H7 (cell line): ENCODE results near the gene DDIAS. TPM values are rescaled to one million over a fixed set of nuclear protein-coding genes. Genes with fewer than 3 reads are reported as not detected.

Experiments
- DNase-seq: peaks from one replicate; pipeline ENCODE4 v3.0.0; 2012
- H3K27me3 ChIP-seq: 2 replicates; pipeline ENCODE4 v1.6.0; 2011; ENCODE audit warnings: mild to moderate bottlenecking, low read length; ENCODE audit not compliant: control insufficient read depth, insufficient read depth
- H3K36me3 ChIP-seq: replicated peaks from 2 replicates; pipeline ENCODE4 v1.5.1; 2011; ENCODE audit warnings: low read length; ENCODE audit not compliant: control insufficient read depth, insufficient read depth
- H3K4me3 ChIP-seq: 2 replicates; pipeline ENCODE4 v1.5.1; 2011; ENCODE audit warnings: low read depth, mild to moderate bottlenecking, control low read depth, low read length, moderate library complexity; ENCODE audit not compliant: insufficient read depth
- total RNA-seq: library from RNA; depleted of rRNA; stranded (reverse); fragments of >200 nt; shearing (Covaris generic); gene quantifications from 2 replicates; pipeline ENCODE4 v1.2.3, GENCODE V29; 2014; rRNA removed

The DDIAS gene
- total RNA-seq, 1 experiment from 2014 or later: 29.4 TPM

DNA sequence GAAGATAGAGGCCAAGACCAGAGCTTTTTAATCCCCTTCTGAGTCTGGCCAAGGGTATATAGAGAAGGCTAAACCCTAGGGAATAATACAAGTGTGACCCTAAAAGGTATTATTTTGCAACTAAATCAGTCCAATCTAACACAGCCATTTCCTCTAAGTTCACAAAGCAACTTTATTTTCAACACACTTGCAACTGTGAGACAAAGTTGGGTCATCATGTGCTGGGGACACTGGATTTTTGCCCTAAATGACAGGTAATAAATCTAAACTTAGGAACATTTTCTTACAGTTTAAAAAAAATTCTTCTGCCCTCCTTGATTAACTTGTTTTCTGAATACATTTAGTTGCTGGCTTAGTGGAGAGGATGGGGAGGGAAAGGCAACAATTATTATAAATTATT lies 78.3 kb downstream of the DDIAS start:
- DNase-seq: no peak
- no peaks in the 10 kb centered on the region; the same call in 1 of the 2 replicates for H3K36me3 ChIP-seq
- no peak overlapping the region for H3K4me3 ChIP-seq
- H3K27me3 ChIP-seq: no peaks in the 10 kb centered on the region

DNA sequence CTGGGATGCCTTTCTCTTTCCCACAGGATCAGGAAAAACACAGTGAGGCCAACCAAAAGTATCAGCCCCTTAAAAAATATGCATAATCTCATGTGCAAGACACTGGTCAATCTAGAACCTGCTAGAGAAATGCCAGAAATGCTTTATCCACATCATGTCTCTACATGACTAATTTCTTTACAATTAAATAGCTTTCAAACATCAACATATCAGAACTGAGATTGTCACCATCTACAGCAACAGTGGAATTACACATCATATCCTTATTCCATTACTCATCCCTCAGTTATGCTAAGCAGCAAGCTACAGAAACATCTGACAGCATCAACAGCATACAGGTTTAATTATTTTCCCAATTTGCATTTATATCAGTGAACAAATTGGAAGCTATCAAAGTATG lies 78.8 kb downstream of the DDIAS start:
- no peak for DNase-seq
- Histone ChIP-seq H3K4me3 (no peak overlapping the region), H3K27me3 (no peaks in the 10 kb centered on the region), H3K36me3 (no peaks in the 10 kb centered on the region; the same call in 1 of the 2 replicates)

DNA sequence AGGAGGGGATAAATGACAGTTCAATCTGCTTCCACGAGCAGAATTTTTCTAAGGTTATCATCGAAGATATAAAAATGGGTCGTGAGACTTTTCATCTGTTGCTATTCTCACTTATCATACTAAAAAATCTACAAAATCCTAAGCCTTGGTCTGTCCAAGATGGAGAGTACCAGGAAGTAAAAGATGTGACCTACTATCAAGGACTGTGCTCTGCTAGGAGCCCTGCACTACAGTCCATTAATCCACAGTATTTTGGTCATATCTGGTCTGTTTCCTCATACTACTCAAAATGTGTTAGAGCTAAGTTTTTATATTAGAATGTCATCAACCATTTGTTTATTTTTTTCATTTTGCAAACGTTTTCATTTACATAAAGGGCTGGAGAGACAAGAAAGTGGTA lies 79.4 kb downstream of the DDIAS start:
- DNase-seq: no peak
- Histone ChIP-seq H3K36me3 (no peaks in the 10 kb centered on the region; the same call in 1 of the 2 replicates), H3K4me3 (no peak overlapping the region), H3K27me3 (no peaks in the 10 kb centered on the region)

DNA sequence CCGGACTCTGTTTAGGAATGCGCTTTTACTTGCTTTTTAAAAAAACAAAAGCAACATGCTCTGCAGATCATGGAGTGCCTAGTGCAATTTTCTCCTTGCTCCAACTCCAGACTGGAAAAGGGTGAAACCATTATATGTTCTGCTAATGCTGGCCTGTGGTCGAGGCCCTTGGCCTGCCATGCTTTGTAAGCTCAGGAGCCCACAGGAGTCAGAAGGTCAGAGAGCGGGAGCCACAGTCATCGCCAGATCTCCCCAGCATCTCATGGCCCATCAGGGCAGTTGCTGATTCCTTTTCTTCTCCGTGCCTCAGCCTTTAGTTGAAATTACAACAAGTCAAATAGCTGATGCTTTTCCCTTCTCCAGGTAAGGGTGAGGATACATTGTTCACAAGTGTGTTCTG lies 80.3 kb downstream of the DDIAS start:
- DNase-seq: no peak

More for the DNA sequence above, 80.3 kb downstream of the DDIAS start:
- Histone ChIP-seq H3K36me3 (no peaks in the 10 kb centered on the region; the same call in 1 of the 2 replicates), H3K27me3 (no peaks in the 10 kb centered on the region), H3K4me3 (no peak overlapping the region)

Other genes starting within 250 kb of the DDIAS start
- 1.1 and 1.4 TPM in 2 replicates for gene FAM181B, start 167.9 kb upstream of the DDIAS start, total RNA-seq
- gene PRCP, start 1.3 kb upstream of the DDIAS start, total RNA-seq: 46.4 and 49.9 TPM in 2 replicates
- gene RAB30, start 170.2 kb downstream of the DDIAS start, total RNA-seq: 4.5 and 6.2 TPM in 2 replicates